H1 (cell line): ENCODE results near the gene SLC38A10. TPM values are rescaled to one million over a fixed set of nuclear protein-coding genes. Genes with fewer than 3 reads are reported as not detected.
A peak's percentile ranks its signal among the peaks of the same experiment; 100 is the strongest.

Source experiments
- CTCF ChIA-PET: fragments of 300-600 bp; sonication (Branson Sonifier 250); formaldehyde crosslinking; loops from one replicate; lab custom pipeline; 2021; ENCODE audit not compliant: partially characterized antibody; lab: Charles Lee
- POLR2A ChIA-PET: fragments of 300-600 bp; sonication (Branson Sonifier 250); formaldehyde crosslinking; loops from one replicate; lab custom pipeline; 2021; ENCODE audit warnings: inconsistent platforms; ENCODE audit not compliant: partially characterized antibody; lab: Charles Lee
- DNase-seq, 2 experiments: peaks; one replicate each; pipeline versions ENCODE4 v3.0.0 to v3.0.0-alpha.2; 2010 to 2022; ENCODE audit warnings: low spot score in 2 of 2, low read depth in 1 of 2, mixed read lengths in 1 of 2
- FAIRE-seq: peaks from 2 replicates; lab custom pipeline; 2011; peaks lifted over from hg19 to GRCh38; lab: Jason Lieb, UNC
- H2AFZ ChIP-seq: 2 replicates; pipeline ENCODE4 v1.8.1; 2012; ENCODE audit warnings: low read length, inconsistent platforms
- H2AK5ac ChIP-seq: 2 replicates; pipeline ENCODE4 v1.6.1; 2013; ENCODE audit warnings: low read depth, low read length
- H2BK120ac ChIP-seq: replicated peaks from 2 replicates; pipeline ENCODE3; 2013; ENCODE audit warnings: low read depth, low read length, inconsistent platforms
- H2BK12ac ChIP-seq: 2 replicates; pipeline ENCODE4 v1.6.1; 2013; ENCODE audit warnings: low read depth, low read length
- H2BK15ac ChIP-seq: 2 replicates; pipeline ENCODE4 v1.6.1; 2013; ENCODE audit warnings: low read length
- H2BK20ac ChIP-seq: 2 replicates; pipeline ENCODE4 v1.6.1; 2013; ENCODE audit warnings: low read length
- H2BK5ac ChIP-seq: 2 replicates; pipeline ENCODE4 v1.6.1; 2013; ENCODE audit warnings: low read depth, low read length
- H3K14ac ChIP-seq: 2 replicates; pipeline ENCODE4 v1.6.1; 2013; ENCODE audit warnings: inconsistent platforms; ENCODE audit not compliant: insufficient read length
- H3K18ac ChIP-seq: 2 replicates; pipeline ENCODE4 v1.6.1; 2013; ENCODE audit warnings: low read length; ENCODE audit errors: extremely low read depth
- H3K23ac ChIP-seq: 2 replicates; pipeline ENCODE4 v1.6.1; 2013; ENCODE audit warnings: inconsistent platforms; ENCODE audit not compliant: insufficient read length
- H3K23me2 ChIP-seq: 2 replicates; pipeline ENCODE4 v1.6.1; 2013; ENCODE audit warnings: low read depth, low read length
- H3K27ac ChIP-seq: 2 replicates; pipeline ENCODE4 v1.6.1; 2011; ENCODE audit warnings: low read depth, low read length, inconsistent platforms
- H3K27me3 ChIP-seq, 4 experiments: replicated peaks in 1 of 4; 1 replicate in 1 of 4; 2 replicates in 3 of 4; pipeline versions ENCODE4 v1.6.1 to v1.8.1; 2011 to 2013; ENCODE audit warnings: low read length in 3 of 4, mild to moderate bottlenecking in 3 of 4, inconsistent platforms in 2 of 4, mixed read lengths in 2 of 4, moderate library complexity in 1 of 4; ENCODE audit not compliant: control insufficient read depth in 3 of 4, insufficient read depth in 3 of 4; ENCODE audit errors: extremely low read depth in 1 of 4
- H3K36me3 ChIP-seq, 4 experiments: 2 replicates each; pipeline versions ENCODE4 v1.6.1 to v1.8.1; 2011 to 2013; ENCODE audit warnings: mild to moderate bottlenecking in 4 of 4, low read length in 3 of 4, moderate library complexity in 2 of 4, control low read depth in 1 of 4, inconsistent platforms in 1 of 4; ENCODE audit not compliant: insufficient read depth in 4 of 4, control insufficient read depth in 2 of 4
- H3K4ac ChIP-seq: replicated peaks from 2 replicates; pipeline ENCODE3; 2013; ENCODE audit warnings: low read length, low read depth, mixed read lengths, inconsistent platforms; ENCODE audit not compliant: insufficient read length
- H3K4me1 ChIP-seq, 4 experiments: replicated peaks in 1 of 4; 1 replicate in 1 of 4; 2 replicates in 3 of 4; pipeline versions ENCODE4 v1.6.1 to v1.8.1; 2011 to 2013; ENCODE audit warnings: low read length in 3 of 4, inconsistent platforms in 2 of 4, mixed read lengths in 1 of 4; ENCODE audit not compliant: insufficient read depth in 4 of 4, control insufficient read depth in 3 of 4
- H3K4me2 ChIP-seq, 2 experiments: 2 replicates each; pipeline versions ENCODE4 v1.6.1 to v1.8.1; 2011 to 2013; ENCODE audit warnings: low read depth in 2 of 2, low read length in 2 of 2, control low read depth in 1 of 2, inconsistent platforms in 1 of 2, mild to moderate bottlenecking in 1 of 2; ENCODE audit not compliant: insufficient read depth in 1 of 2
- H3K4me3 ChIP-seq, 4 experiments: fragments of 200-600, 300-600 bp in 1 of 4; sonication (generic), shearing (Covaris generic), sonication (Bioruptor Twin) in 1 of 4; 2 replicates each; pipeline versions ENCODE4 v1.5.1 to v1.8.1; 2011 to 2016; ENCODE audit warnings: low read length in 4 of 4, low read depth in 3 of 4, control low read depth in 2 of 4, inconsistent platforms in 2 of 4, mild to moderate bottlenecking in 2 of 4, mixed read lengths in 1 of 4, moderate library complexity in 1 of 4; ENCODE audit not compliant: insufficient read depth in 2 of 4; ENCODE audit errors: extremely low read depth in 1 of 4
- H3K56ac ChIP-seq: replicated peaks from 2 replicates; pipeline ENCODE3; 2013; ENCODE audit warnings: low read depth, mild to moderate bottlenecking, mixed read lengths, low read length, inconsistent platforms; ENCODE audit not compliant: insufficient read length
- H3K79me1 ChIP-seq: 2 replicates; pipeline ENCODE4 v1.6.1; 2013; ENCODE audit warnings: low read depth, low read length, control low read depth
- H3K79me2 ChIP-seq, 2 experiments: 2 replicates each; pipeline versions ENCODE4 v1.6.1 to v1.8.1; 2012 to 2013; ENCODE audit warnings: low read length in 2 of 2, mild to moderate bottlenecking in 2 of 2, inconsistent platforms in 1 of 2; ENCODE audit not compliant: insufficient read depth in 2 of 2, control insufficient read depth in 1 of 2
- H3K9ac ChIP-seq, 4 experiments: replicated peaks in 1 of 4; 1 replicate in 1 of 4; 2 replicates in 3 of 4; pipeline versions ENCODE4 v1.6.1 to v1.8.1; 2011 to 2013; ENCODE audit warnings: low read depth in 3 of 4, low read length in 3 of 4, control low read depth in 2 of 4, mild to moderate bottlenecking in 2 of 4, moderate library complexity in 2 of 4, inconsistent platforms in 1 of 4; ENCODE audit errors: extremely low read depth in 1 of 4
- H3K9me3 ChIP-seq, 2 experiments: 2 replicates each; pipeline versions ENCODE4 v1.6.1 to v1.8.1; 2012 to 2013; ENCODE audit warnings: mild to moderate bottlenecking in 2 of 2, moderate library complexity in 2 of 2, control low read depth in 1 of 2, inconsistent platforms in 1 of 2, low read depth in 1 of 2, low read length in 1 of 2, mixed read lengths in 1 of 2; ENCODE audit not compliant: insufficient read depth in 2 of 2
- H4K20me1 ChIP-seq, 2 experiments: replicated peaks in 1 of 2; 2 replicates each; pipeline versions ENCODE3 to v1.8.1; 2011 to 2013; ENCODE audit warnings: inconsistent platforms in 2 of 2, low read length in 2 of 2, mild to moderate bottlenecking in 1 of 2; ENCODE audit not compliant: insufficient read depth in 2 of 2, control insufficient read depth in 1 of 2
- H4K5ac ChIP-seq: 2 replicates; pipeline ENCODE4 v1.6.1; 2013; ENCODE audit warnings: low read length, low read depth, mixed read lengths, inconsistent platforms; ENCODE audit not compliant: insufficient read length
- H4K8ac ChIP-seq: 2 replicates; pipeline ENCODE4 v1.8.0; 2013; ENCODE audit warnings: mild to moderate bottlenecking, moderate library complexity, low read length, inconsistent platforms; ENCODE audit not compliant: insufficient read depth; ENCODE audit errors: extremely low read depth
- H4K91ac ChIP-seq: replicated peaks from 2 replicates; pipeline ENCODE3; 2013; ENCODE audit warnings: low read length, mixed read lengths, inconsistent platforms; ENCODE audit not compliant: insufficient read length
- BACH1 ChIP-seq: IDR thresholded peaks from 2 replicates; pipeline ENCODE4 v1.6.1; 2012; ENCODE audit warnings: low read length, improper control_type of control experiment
- KDM1A ChIP-seq: fragments of 200-600, 300-600 bp; sonication (generic); IDR thresholded peaks from 2 replicates; pipeline ENCODE4 v1.7.1; 2016; ENCODE audit warnings: mild to moderate bottlenecking, low read length, borderline replicate concordance
- RBBP5 ChIP-seq: IDR thresholded peaks from 2 replicates; pipeline ENCODE4 v1.7.1; 2012; ENCODE audit warnings: low read depth, mild to moderate bottlenecking, inconsistent platforms, low read length, moderate library complexity, borderline replicate concordance
- SP4 ChIP-seq: IDR thresholded peaks from 2 replicates; pipeline ENCODE4 v1.6.1; 2012; ENCODE audit warnings: low read length, inconsistent platforms
- WGBS, 2 experiments: shearing (Covaris generic) in 1 of 2; methylation state at CpG; one replicate each; pipeline versions ENCODE4 v1.1.6 to v1.1.7; 2013 to 2015; ENCODE audit warnings: low lambda C conversion rate in 2 of 2, mixed read lengths in 2 of 2, inconsistent platforms in 1 of 2, low coverage in 1 of 2, missing lambda C conversion rate in 1 of 2; ENCODE audit not compliant: insufficient replicate concordance in 2 of 2, insufficient coverage in 1 of 2, insufficient read length in 1 of 2; ENCODE audit errors: extremely low coverage in 1 of 2, missing lambda C conversion rate in 1 of 2; 5-methylcytosine and 5-hydroxymethylcytosine counted together
- polyA plus RNA-seq, 7 experiments: library from polyadenylated mRNA; depleted of rRNA in 3 of 7; stranded (reverse) in 5 of 7; unstranded in 2 of 7; fragments of >200 nt in 5 of 7; fragments of 200-250 nt in 2 of 7; gene quantifications; 1 replicate in 5 of 7; 2 replicates in 1 of 7; 4 replicates in 1 of 7; pipeline versions ENCODE4 v1.2.1 to v1.2.3, GENCODE V29; 2011 to 2013; ENCODE audit warnings: missing spikeins in 2 of 7, mixed read lengths in 2 of 7
- total RNA-seq: library from RNA; stranded (reverse); fragmentation: NEBNext Ultra II Directional; extraction: Animal tissue kit (Norgen Biotek cat#: 25700); gene quantifications from 2 replicates; pipeline ENCODE4 v1.2.1, GENCODE V29; 2021

Gene SLC38A10
- total and polyA plus RNA-seq, 2 of the 8 experiments (the other 6 are each of a cell fraction or from before 2014, with no cell fraction given): 26.4 to 41.0 TPM

DNA sequence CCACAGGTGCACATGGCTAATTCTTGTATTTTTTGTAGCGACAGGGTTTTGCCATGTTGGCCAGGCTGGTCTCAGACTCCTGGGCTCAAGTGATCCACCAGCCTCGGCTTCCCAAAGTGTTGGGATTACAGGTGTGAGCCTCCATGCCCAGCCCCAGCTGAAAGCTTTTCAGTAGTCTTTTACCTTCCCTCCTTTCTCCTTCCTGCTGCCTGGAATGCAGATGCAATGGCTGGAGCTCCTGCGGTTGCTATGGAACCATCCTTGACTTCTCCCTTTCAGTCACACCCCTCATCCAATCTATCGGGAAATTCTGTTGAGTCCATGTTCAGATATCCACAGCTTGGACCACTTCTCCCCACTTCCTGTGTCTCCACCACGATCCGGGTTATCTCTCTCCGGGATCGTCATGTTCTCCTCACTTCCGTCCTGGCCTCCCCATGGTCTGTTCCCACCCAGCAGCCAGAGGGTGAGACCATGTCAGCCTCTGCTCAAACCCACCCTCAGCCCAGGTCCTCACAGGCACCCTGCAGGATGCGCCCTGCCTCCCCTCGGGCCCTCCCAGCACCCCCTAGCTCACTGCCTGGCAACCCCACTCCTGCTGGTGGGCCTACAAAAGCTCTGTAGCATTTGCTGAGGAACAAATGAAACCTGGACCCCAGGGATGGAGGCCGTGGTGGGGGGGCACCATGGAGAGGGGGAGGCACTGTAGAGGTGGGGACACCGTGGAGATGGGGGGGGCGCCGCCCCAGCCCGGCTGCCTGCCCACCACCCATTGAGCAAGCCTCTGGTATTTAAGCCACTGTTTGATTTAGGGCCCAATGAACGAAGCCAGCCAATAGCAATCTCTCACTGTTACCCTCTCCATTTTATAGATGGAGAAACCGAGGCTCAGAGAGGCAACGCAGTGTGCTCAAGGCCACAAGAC, 12.8 kb upstream of the SLC38A10 start:
- H2AK5ac ChIP-seq: 0 out of 2 replicates have a peak overlapping the region, but pooled peaks have one; percentile 5
- CTCF ChIA-PET: interaction anchor here (0.7 to 10.3 kb wide), 15 partner anchors 9 to 1402 kb away, joined by 3 to 80 read pairs (median 6); partner anchors contain the start of genes BAHCC1 and SLC38A10
- H3K4me3 ChIP-seq: no peak overlapping the region
- POLR2A ChIA-PET: interaction anchor here (1.0 to 1.3 kb wide), 2 partner anchors 12 to 204 kb away, joined by 3 to 5 read pairs; partner anchors contain the start of gene ACTG1
- H3K79me2 ChIP-seq: no peaks in the 10 kb centered on the region
- no peak overlapping the region for H3K23ac ChIP-seq
- peak overlapping the region; percentile 18; the same call in 1 of the 2 replicates for H4K8ac ChIP-seq
- peak overlapping the region; percentile 93; the same call in 1 of the 2 replicates for H2BK12ac ChIP-seq
- no peak overlapping the region for H2AFZ ChIP-seq
- peak overlapping the region; percentile 34; the same call in 1 of the 2 replicates for H2BK20ac ChIP-seq
- no peak overlapping the region for H3K4me2 ChIP-seq
- H3K56ac ChIP-seq: no peak overlapping the region
- no peaks in the 10 kb centered on the region for H4K20me1 ChIP-seq
- no peak overlapping the region; the same call in 1 of the 2 replicates for H2BK5ac ChIP-seq
- H3K14ac ChIP-seq: no peak overlapping the region
- no peaks in the 10 kb centered on the region for H3K36me3 ChIP-seq
- no peak overlapping the region for H4K91ac ChIP-seq
- H3K27ac ChIP-seq: no peak overlapping the region
- H2BK15ac ChIP-seq: peak overlapping the region; percentile 81; the same call in 1 of the 2 replicates
- TF ChIP-seq KDM1A: peak; percentile 67
- no peak for TF ChIP-seq SP4
- TF ChIP-seq BACH1: no peak
- no peak for TF ChIP-seq RBBP5
- TF ChIP-seq, all 59 proteins: peak for 1
- Histone ChIP-seq H4K5ac (no peak overlapping the region), H3K4ac (no peak overlapping the region), H3K9me3 (no peaks in the 10 kb centered on the region), H3K18ac (no peak overlapping the region), H3K79me1 (no peaks in the 10 kb centered on the region), H3K9ac (no peak overlapping the region), H3K27me3 (no peaks in the 10 kb centered on the region), H3K23me2 (no peaks in the 10 kb centered on the region), H2BK120ac (no peak overlapping the region), H3K4me1 (peaks cover 5 to 18% (median 17%) of the 10 kb centered on the region in 4 experiments)
- 87% methylated on average over 19 of the region's 19 CpGs; no CpG with 5 or more reads in 1 of the 2 experiments for WGBS, 2 experiments
- no peak for FAIRE-seq
- DNase-seq: no peak
